Left ventricle myocardium superior (tissue), 1 donor: Measurements from ENCODE around the gene HDX. TPM values are rescaled to one million over a fixed set of nuclear protein-coding genes. Genes with fewer than 3 reads are reported as not detected.
"Not testable (repeated sequence)": the region's sequence is repeated elsewhere in the genome, so short reads cannot be mapped to it uniquely, and the experiment has no call there.

Experiments used
- ATAC-seq: fragments of 200-7000 bp; cut with Tn5 transposase; one replicate; pipeline ENCODE4 v1.9.1; 2020; ENCODE audit warnings: mild to moderate bottlenecking, moderate library complexity
- DNase-seq: peaks from one replicate; pipeline ENCODE4 v3.0.0-alpha.2; 2020
- intact Hi-C: fragments of 100-400 bp; cut with micrococcal nuclease; formaldehyde crosslinking; loops from one replicate; pipeline ENCODE4 v1.11.0; 2022
- total RNA-seq: library from RNA; stranded (reverse); fragmentation: NEBNext Ultra II Directional; extraction: Animal tissue kit (Norgen Biotek cat#: 25700); gene quantifications from one replicate; pipeline ENCODE4 v1.2.1, GENCODE V29; 2021
- donor health status: DM: no; HTN: yes; CAD: no; lungs with severe emphysema.

Gene HDX
- total RNA-seq, 1 donor from 2014 or later, result 0.99 TPM

GRCh38 chrX:84357296-84357695 lies 145.0 kb downstream of the HDX start:
- ATAC-seq, result no peak
- DNase-seq, result no peak
- intact Hi-C loops, result no loop called here

DNA sequence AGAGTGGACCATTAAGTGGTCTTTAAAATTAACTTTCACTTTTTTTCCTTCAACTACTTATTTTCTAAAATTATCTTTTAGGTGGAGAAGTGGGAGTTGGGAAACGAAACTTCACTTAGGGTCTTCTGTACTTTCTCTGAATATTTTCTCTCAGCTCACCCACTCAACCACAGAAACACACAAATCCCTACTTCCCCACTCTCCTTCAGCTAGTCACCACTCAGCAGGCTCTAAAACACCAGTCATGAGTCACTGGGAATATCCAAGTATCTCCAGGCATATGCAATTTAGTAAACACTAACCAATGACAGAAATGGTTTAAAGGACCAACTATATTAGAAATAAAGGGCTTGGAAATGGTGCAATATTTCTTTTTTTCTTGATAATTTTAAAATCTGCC lies 161.3 kb downstream of the HDX start:
- ATAC-seq (no peak), DNase-seq (no peak)
- intact Hi-C loops, result no loop called here

- DNase-seq (no peak), ATAC-seq (no peak)
- intact Hi-C loops, result no loop called here
Measured at GRCh38 chrX:84339507-84340364, 162.5 kb downstream of the HDX start.

DNA sequence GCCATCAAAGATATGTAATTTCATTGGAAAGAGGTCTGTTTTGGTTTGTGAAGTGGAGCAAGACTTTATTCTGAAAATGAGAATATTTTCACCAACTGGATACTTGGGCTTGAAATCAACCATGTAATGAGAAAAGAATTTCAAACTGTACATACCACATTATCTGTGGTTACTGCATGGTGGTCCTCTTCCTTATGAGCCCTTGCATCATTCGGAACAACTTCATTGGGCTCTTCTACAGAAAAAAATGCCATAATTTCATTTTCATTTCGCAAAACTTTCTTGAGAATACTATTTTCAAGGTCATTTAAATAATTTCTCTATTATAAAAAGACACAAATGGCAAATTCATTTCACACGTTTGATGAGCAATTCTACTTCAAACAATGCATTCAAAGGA lies 165.6 kb downstream of the HDX start:
- no peak for ATAC-seq
- DNase-seq, result no peak
- intact Hi-C loops, result no loop called here

- no peak for DNase-seq
- ATAC-seq, result no peak
- intact Hi-C loops, result no loop called here
Measured at GRCh38 chrX:84335121-84335520, 167.1 kb downstream of the HDX start.

DNA sequence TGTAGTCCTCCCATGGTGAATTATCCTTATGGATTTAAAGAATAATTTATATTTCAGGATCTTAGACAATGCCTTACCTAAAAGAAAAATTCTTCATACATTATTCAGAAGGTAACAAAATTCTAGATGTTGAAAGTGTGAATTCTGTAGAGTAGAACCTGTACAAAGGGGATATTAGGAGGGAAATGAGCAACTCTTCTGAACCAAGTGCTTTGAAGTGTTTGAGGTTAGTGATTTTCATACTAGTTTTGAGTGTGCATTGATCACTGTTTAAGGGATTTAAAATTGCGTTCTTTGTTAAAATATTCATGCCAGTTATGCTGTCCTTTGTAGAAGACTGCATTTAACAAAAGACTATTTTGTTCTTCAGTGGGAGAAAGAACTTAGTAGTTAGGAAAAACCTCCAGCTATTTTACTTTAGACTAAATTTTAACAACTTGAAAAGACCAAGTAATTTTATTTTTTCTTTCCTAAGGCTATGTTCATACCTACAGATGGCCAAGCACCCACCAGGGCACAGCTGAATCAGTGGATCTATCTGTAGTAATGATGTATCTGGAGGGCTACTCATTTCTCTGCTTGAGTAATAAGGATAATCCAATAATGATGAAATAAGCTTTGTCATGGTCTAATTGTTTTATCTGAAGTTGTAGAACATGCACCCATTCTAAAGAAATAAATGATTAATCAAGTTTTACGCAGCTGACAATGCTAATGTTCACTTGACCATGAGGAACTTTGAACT lies 180.0 kb downstream of the HDX start:
- DNase-seq (no peak), ATAC-seq (no peak)
- intact Hi-C loops, result no loop called here

- ATAC-seq, result no peak
- intact Hi-C loops, result no loop called here
- DNase-seq, result no peak
Measured at GRCh38 chrX:84320614-84321013, 181.6 kb downstream of the HDX start.

GRCh38 chrX:84320023-84320422 lies 182.2 kb downstream of the HDX start:
- no peak for DNase-seq
- ATAC-seq, result no peak
- intact Hi-C loops, result no loop called here

GRCh38 chrX:84318661-84319060 lies 183.6 kb downstream of the HDX start:
- no peak for ATAC-seq
- no peak for DNase-seq
- intact Hi-C loops, result no loop called here

DNA sequence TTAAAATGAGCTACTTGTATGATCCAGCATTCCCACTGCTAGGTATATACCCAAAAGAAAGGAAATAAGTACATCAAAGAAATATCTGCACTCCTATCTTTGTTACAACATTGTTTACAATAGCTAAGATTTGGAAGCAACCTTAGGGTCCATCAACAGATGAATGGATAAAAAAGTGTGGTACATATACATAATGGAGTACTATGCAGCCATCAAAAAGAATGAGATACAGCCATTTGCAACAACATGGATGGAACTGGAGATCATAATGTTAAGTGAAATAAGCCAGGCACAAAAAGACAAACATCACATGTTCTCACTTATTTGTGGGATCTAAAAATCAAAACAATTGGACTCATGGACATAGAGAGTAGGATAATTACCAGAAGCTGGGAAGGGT lies 186.3 kb downstream of the HDX start:
- DNase-seq, ATAC-seq, intact Hi-C loops: not testable (repeated sequence)
